GM23338 (cell line): ENCODE measurements around the gene S1PR3. TPM values are rescaled to one million over a fixed set of nuclear protein-coding genes. Genes with fewer than 3 reads are reported as not detected.

ENCODE experiments used
- ATAC-seq: fragments of 200-7000 bp; cut with Tn5 transposase; 3 replicates; pipeline ENCODE4 v1.9.1; 2020
- DNase-seq: peaks from one replicate; pipeline ENCODE4 v3.0.0-alpha.2; 2015; ENCODE audit warnings: low spot score
- H2AFZ ChIP-seq: fragments of 200-600 bp; sonication (generic); 2 replicates; pipeline ENCODE4 v1.8.0; 2016; ENCODE audit warnings: antibody characterized with exemption, mild to moderate bottlenecking, moderate library complexity
- H3F3A ChIP-seq: fragments of 200-600 bp; sonication (generic); replicated peaks from 2 replicates; pipeline ENCODE4 v1.8.0; 2017; ENCODE audit warnings: antibody characterized with exemption, mixed run types, low read depth
- H3K27ac ChIP-seq: fragments of 200-600 bp; sonication (generic); 2 replicates; pipeline ENCODE4 v1.6.1; 2016; ENCODE audit warnings: low read depth
- H3K27me3 ChIP-seq: fragments of 200-600 bp; sonication (generic); 2 replicates; pipeline ENCODE4 v1.8.0; 2016; ENCODE audit warnings: mild to moderate bottlenecking, mixed run types, moderate library complexity; ENCODE audit not compliant: insufficient read depth
- H3K36me3 ChIP-seq: fragments of 200-600 bp; sonication (generic); 2 replicates; pipeline ENCODE4 v1.8.0; 2016; ENCODE audit warnings: mild to moderate bottlenecking; ENCODE audit not compliant: insufficient read depth
- H3K4me1 ChIP-seq: fragments of 200-600 bp; sonication (generic); 2 replicates; pipeline ENCODE4 v1.8.0; 2016; ENCODE audit warnings: mild to moderate bottlenecking, moderate library complexity; ENCODE audit not compliant: insufficient read depth
- H3K4me2 ChIP-seq: fragments of 200-600 bp; sonication (generic); 2 replicates; pipeline ENCODE4 v1.7.1; 2017; ENCODE audit warnings: mixed run types
- H3K4me3 ChIP-seq: fragments of 200-600 bp; sonication (generic); 2 replicates; pipeline ENCODE4 v1.6.1; 2016; ENCODE audit warnings: mixed run types
- H3K79me2 ChIP-seq: fragments of 200-600 bp; sonication (generic); replicated peaks from 2 replicates; pipeline ENCODE4 v1.8.0; 2017; ENCODE audit warnings: mild to moderate bottlenecking; ENCODE audit not compliant: insufficient read depth
- H3K9me2 ChIP-seq: fragments of 200-600 bp; sonication (generic); 2 replicates; pipeline ENCODE4 v1.8.0; 2017; ENCODE audit not compliant: insufficient read depth
- H4K20me1 ChIP-seq: fragments of 200-600 bp; sonication (generic); replicated peaks from 2 replicates; pipeline ENCODE4 v1.8.0; 2017; ENCODE audit warnings: mild to moderate bottlenecking; ENCODE audit not compliant: insufficient read depth
- H3K27ac Mint-ChIP-seq: 2 replicates; pipeline ENCODE4 v1.8.0; 2020; ENCODE audit warnings: inconsistent platforms, mild to moderate bottlenecking, moderate library complexity, mixed read lengths
- H3K27me3 Mint-ChIP-seq: 3 replicates; pipeline ENCODE4 v1.8.0; 2022; ENCODE audit warnings: low read depth, mild to moderate bottlenecking, moderate library complexity, mixed read lengths, inconsistent platforms; ENCODE audit not compliant: insufficient read depth, poor library complexity
- H3K36me3 Mint-ChIP-seq: 3 replicates; pipeline ENCODE4 v1.8.0; 2021; ENCODE audit warnings: low read depth, mild to moderate bottlenecking, inconsistent platforms, moderate library complexity, mixed read lengths
- H3K4me1 Mint-ChIP-seq: 3 replicates; pipeline ENCODE4 v1.8.0; 2020; ENCODE audit warnings: mild to moderate bottlenecking, inconsistent platforms, mixed read lengths
- H3K4me3 Mint-ChIP-seq: 3 replicates; pipeline ENCODE4 v1.8.0; 2021; ENCODE audit warnings: moderate library complexity, mild to moderate bottlenecking, inconsistent platforms, mixed read lengths
- H3K9me3 Mint-ChIP-seq: 3 replicates; pipeline ENCODE4 v1.8.0; 2020; ENCODE audit warnings: moderate library complexity, mild to moderate bottlenecking, inconsistent platforms, mixed read lengths
- CREB1 ChIP-seq: fragments of 250-450 bp; sonication (Bioruptor Pico); IDR thresholded peaks from 2 replicates; pipeline ENCODE4 v1.5.0; 2020; ENCODE audit warnings: low read depth, mild to moderate bottlenecking, moderate library complexity
- EZH2 ChIP-seq: fragments of 200-600 bp; sonication (generic); IDR thresholded peaks from one replicate; pipeline ENCODE4 v1.8.0; 2017; ENCODE audit warnings: antibody characterized with exemption, mild to moderate bottlenecking, low read depth; ENCODE audit not compliant: unreplicated experiment
- EZH2phosphoT487 ChIP-seq: fragments of 200-600 bp; sonication (generic); IDR thresholded peaks from one replicate; pipeline ENCODE4 v1.8.1; 2018; ENCODE audit warnings: antibody characterized with exemption; ENCODE audit not compliant: unreplicated experiment
- JUNB ChIP-seq: IDR thresholded peaks from one replicate; pipeline ENCODE4 v1.6.1; 2016; ENCODE audit warnings: antibody characterized with exemption; ENCODE audit not compliant: unreplicated experiment
- POLR2AphosphoS5 ChIP-seq: IDR thresholded peaks from 2 replicates; pipeline ENCODE4 v1.6.1; 2016; ENCODE audit warnings: antibody characterized with exemption, low read depth
- STAT1 ChIP-seq: IDR thresholded peaks from one replicate; pipeline ENCODE4 v1.6.1; 2016; ENCODE audit warnings: antibody characterized with exemption; ENCODE audit not compliant: unreplicated experiment
- ZNF114 ChIP-seq: fragments of 250-450 bp; sonication (Bioruptor Pico); IDR thresholded peaks from 2 replicates; pipeline ENCODE4 v1.5.0; 2020; ENCODE audit warnings: mild to moderate bottlenecking, moderate library complexity
- ZNF462 ChIP-seq: fragments of 250-450 bp; sonication (Bioruptor Pico); IDR thresholded peaks from 2 replicates; pipeline ENCODE4 v1.5.0; 2020; ENCODE audit warnings: mild to moderate bottlenecking, moderate library complexity
- polyA plus RNA-seq: library from polyadenylated mRNA; unstranded; fragments of >200 nt; fragmentation: Nextera tagmentation; extraction: Ambion mirVana; gene quantifications from 2 replicates; pipeline ENCODE4 v1.2.1, GENCODE V29; 2016
- total RNA-seq: library from RNA; depleted of rRNA; stranded (reverse); fragments of >200 nt; shearing (Covaris generic); gene quantifications from 2 replicates; pipeline ENCODE4 v1.2.3, GENCODE V29; 2014
- TF ChIP-seq, protein P1 (sequence below): IDR thresholded peaks from one replicate; pipeline ENCODE4 v1.6.1; 2018; ENCODE audit warnings: antibody characterized with exemption; ENCODE audit not compliant: unreplicated experiment
- TF ChIP-seq, protein P2 (sequence below), 2 experiments: fragments of 200-600 bp in 1 of 2; sonication (generic) in 1 of 2; conservative IDR thresholded peaks; 2 replicates each; pipeline versions ENCODE4 v1.5.1 to v1.6.1; 2016 to 2017; ENCODE audit warnings: antibody characterized with exemption in 2 of 2, low read depth in 2 of 2, mild to moderate bottlenecking in 2 of 2, moderate library complexity in 1 of 2
- TF ChIP-seq, protein P3 (sequence below): IDR thresholded peaks from 2 replicates; pipeline ENCODE4 v1.6.1; 2016; ENCODE audit warnings: antibody characterized with exemption

The S1PR3 gene
- total and polyA plus RNA-seq, 2 experiments from 2014 or later: 2.1 to 7.6 TPM

DNA sequence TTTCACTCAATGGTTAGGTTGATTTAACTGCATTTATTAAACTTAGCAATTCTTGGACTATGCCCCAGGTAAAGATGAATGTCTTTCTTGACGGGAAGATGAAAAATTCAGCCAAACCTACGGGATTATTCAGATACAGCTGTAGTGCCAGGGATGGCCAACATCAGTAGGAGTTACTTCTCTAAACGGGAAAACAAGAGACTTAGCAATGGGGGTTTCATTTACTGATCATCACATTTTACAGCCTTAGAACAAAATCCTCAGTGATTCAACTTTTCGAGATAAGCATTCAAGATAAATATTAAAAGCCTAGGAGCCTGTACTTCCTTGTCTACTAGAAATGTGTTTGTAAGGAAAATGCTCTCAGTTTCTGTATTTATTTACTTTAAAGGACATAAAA, 46.1 kb downstream of the S1PR3 start:
- Histone ChIP-seq H3K9me2 (peaks cover 9% of the 10 kb centered on the region; the same call in 1 of the 2 replicates), H3K4me1 (no peaks in the 10 kb centered on the region), H3K27me3 (no peaks in the 10 kb centered on the region), H3K4me3 (no peak overlapping the region), H3K36me3 (no peaks in the 10 kb centered on the region), H4K20me1 (no peaks in the 10 kb centered on the region), H2AFZ (no peak overlapping the region), H3K4me2 (no peak overlapping the region), H3K79me2 (no peaks in the 10 kb centered on the region), H3K27ac (no peak overlapping the region), H3F3A (no peaks in the 10 kb centered on the region)
- DNase-seq (no peak), ATAC-seq (no peak)
- no peak overlapping the region for H3K4me3 Mint-ChIP-seq
- H3K27ac Mint-ChIP-seq: no peak overlapping the region
- TF ChIP-seq ZNF114: no peak
- TF ChIP-seq, protein P1, sequence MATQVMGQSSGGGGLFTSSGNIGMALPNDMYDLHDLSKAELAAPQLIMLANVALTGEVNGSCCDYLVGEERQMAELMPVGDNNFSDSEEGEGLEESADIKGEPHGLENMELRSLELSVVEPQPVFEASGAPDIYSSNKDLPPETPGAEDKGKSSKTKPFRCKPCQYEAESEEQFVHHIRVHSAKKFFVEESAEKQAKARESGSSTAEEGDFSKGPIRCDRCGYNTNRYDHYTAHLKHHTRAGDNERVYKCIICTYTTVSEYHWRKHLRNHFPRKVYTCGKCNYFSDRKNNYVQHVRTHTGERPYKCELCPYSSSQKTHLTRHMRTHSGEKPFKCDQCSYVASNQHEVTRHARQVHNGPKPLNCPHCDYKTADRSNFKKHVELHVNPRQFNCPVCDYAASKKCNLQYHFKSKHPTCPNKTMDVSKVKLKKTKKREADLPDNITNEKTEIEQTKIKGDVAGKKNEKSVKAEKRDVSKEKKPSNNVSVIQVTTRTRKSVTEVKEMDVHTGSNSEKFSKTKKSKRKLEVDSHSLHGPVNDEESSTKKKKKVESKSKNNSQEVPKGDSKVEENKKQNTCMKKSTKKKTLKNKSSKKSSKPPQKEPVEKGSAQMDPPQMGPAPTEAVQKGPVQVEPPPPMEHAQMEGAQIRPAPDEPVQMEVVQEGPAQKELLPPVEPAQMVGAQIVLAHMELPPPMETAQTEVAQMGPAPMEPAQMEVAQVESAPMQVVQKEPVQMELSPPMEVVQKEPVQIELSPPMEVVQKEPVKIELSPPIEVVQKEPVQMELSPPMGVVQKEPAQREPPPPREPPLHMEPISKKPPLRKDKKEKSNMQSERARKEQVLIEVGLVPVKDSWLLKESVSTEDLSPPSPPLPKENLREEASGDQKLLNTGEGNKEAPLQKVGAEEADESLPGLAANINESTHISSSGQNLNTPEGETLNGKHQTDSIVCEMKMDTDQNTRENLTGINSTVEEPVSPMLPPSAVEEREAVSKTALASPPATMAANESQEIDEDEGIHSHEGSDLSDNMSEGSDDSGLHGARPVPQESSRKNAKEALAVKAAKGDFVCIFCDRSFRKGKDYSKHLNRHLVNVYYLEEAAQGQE: no peak
- TF ChIP-seq, protein P2, sequence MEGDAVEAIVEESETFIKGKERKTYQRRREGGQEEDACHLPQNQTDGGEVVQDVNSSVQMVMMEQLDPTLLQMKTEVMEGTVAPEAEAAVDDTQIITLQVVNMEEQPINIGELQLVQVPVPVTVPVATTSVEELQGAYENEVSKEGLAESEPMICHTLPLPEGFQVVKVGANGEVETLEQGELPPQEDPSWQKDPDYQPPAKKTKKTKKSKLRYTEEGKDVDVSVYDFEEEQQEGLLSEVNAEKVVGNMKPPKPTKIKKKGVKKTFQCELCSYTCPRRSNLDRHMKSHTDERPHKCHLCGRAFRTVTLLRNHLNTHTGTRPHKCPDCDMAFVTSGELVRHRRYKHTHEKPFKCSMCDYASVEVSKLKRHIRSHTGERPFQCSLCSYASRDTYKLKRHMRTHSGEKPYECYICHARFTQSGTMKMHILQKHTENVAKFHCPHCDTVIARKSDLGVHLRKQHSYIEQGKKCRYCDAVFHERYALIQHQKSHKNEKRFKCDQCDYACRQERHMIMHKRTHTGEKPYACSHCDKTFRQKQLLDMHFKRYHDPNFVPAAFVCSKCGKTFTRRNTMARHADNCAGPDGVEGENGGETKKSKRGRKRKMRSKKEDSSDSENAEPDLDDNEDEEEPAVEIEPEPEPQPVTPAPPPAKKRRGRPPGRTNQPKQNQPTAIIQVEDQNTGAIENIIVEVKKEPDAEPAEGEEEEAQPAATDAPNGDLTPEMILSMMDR (conservative IDR thresholded peaks at IDR 0.05; ENCODE audit: low read depth in 2 of 2): no peak
- TF ChIP-seq POLR2AphosphoS5: no peak
- TF ChIP-seq JUNB: no peak
- TF ChIP-seq EZH2phosphoT487: no peak
- TF ChIP-seq ZNF462 (CRISPR knock-in tag): no peak
- no peak for TF ChIP-seq EZH2
- TF ChIP-seq, protein P3, sequence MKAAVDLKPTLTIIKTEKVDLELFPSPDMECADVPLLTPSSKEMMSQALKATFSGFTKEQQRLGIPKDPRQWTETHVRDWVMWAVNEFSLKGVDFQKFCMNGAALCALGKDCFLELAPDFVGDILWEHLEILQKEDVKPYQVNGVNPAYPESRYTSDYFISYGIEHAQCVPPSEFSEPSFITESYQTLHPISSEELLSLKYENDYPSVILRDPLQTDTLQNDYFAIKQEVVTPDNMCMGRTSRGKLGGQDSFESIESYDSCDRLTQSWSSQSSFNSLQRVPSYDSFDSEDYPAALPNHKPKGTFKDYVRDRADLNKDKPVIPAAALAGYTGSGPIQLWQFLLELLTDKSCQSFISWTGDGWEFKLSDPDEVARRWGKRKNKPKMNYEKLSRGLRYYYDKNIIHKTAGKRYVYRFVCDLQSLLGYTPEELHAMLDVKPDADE: no peak
- no peak for TF ChIP-seq STAT1
- TF ChIP-seq CREB1 (CRISPR knock-in tag): no peak
- H3K27me3 Mint-ChIP-seq: peaks cover 2% of the 10 kb centered on the region
- no peaks in the 10 kb centered on the region for H3K4me1 Mint-ChIP-seq
- no peaks in the 10 kb centered on the region for H3K9me3 Mint-ChIP-seq
- H3K36me3 Mint-ChIP-seq: no peaks in the 10 kb centered on the region; the same call in 2 of the 3 replicates
